GM19438 (cell line): Measurements from ENCODE around the gene ACYP2.
A peak's percentile ranks its signal among the peaks of the same experiment; 100 is the strongest.
"Not testable (repeated sequence)": the region's sequence is repeated elsewhere in the genome, so short reads cannot be mapped to it uniquely, and the experiment has no call there.

Experiments
- ATAC-seq: cut with Tn5 transposase; IDR thresholded peaks from one replicate; pipeline ENCODE4 v1.9.1; 2021; ENCODE audit warnings: low read depth; ENCODE audit not compliant: unreplicated experiment

Gene ACYP2

GRCh38 chr2:54308186-54308585 is 192.8 kb downstream of the ACYP2 start:
- no peak for ATAC-seq

GRCh38 chr2:54308782-54309181 is 193.4 kb downstream of the ACYP2 start:
- no peak for ATAC-seq

GRCh38 chr2:54310311-54310710 is 194.9 kb downstream of the ACYP2 start:
- no peak for ATAC-seq

- ATAC-seq = no peak
Observed at GRCh38 chr2:54310961-54311360, 195.5 kb downstream of the ACYP2 start.

- no peak for ATAC-seq
Observed at GRCh38 chr2:54313147-54313546, 197.7 kb downstream of the ACYP2 start.

- no peak for ATAC-seq
Observed at GRCh38 chr2:54317973-54318372, 202.6 kb downstream of the ACYP2 start.

GRCh38 chr2:54318821-54319220 is 203.4 kb downstream of the ACYP2 start:
- no peak for ATAC-seq

- no peak for ATAC-seq
Observed at GRCh38 chr2:54321047-54321446, 205.6 kb downstream of the ACYP2 start.

- not testable (repeated sequence) for ATAC-seq
Observed at GRCh38 chr2:54324517-54324916, 209.1 kb downstream of the ACYP2 start.

GRCh38 chr2:54325148-54325547 is 209.7 kb downstream of the ACYP2 start:
- no peak for ATAC-seq

GRCh38 chr2:54329482-54330161 is 214.2 kb downstream of the ACYP2 start:
- no peak for ATAC-seq

- ATAC-seq = peak; percentile 99
Observed at GRCh38 chr2:54330162-54330925, 214.9 kb downstream of the ACYP2 start.

- ATAC-seq = peak; percentile 26
Observed at GRCh38 chr2:54330926-54331835, 215.8 kb downstream of the ACYP2 start.

- no peak for ATAC-seq
Observed at GRCh38 chr2:54332386-54332785, 217.0 kb downstream of the ACYP2 start.

- ATAC-seq = no peak
Observed at GRCh38 chr2:54336136-54336976, 220.9 kb downstream of the ACYP2 start.

GRCh38 chr2:54336977-54337255 is 221.5 kb downstream of the ACYP2 start:
- no peak for ATAC-seq

- no peak for ATAC-seq
Observed at GRCh38 chr2:54341656-54342055, 226.2 kb downstream of the ACYP2 start.

GRCh38 chr2:54342603-54343002 is 227.2 kb downstream of the ACYP2 start:
- no peak for ATAC-seq

- ATAC-seq = no peak
Observed at GRCh38 chr2:54347622-54348021, 232.2 kb downstream of the ACYP2 start.

- no peak for ATAC-seq
Observed at GRCh38 chr2:54348646-54349045, 233.2 kb downstream of the ACYP2 start.
